CD4-positive, alpha-beta T cell (primary cell): ENCODE measurements around the gene FAM107B. TPM values are rescaled to one million over a fixed set of nuclear protein-coding genes. Genes with fewer than 3 reads are reported as not detected.

ENCODE experiments used
- ATAC-seq: fragments of 200-7000 bp; cut with Tn5 transposase; one replicate; pipeline ENCODE4 v1.10.0; 2022; ENCODE audit warnings: mild to moderate bottlenecking; ENCODE audit not compliant: poor library complexity
- CTCF ChIA-PET: fragments of 350-600 bp; sonication (Branson Sonifier 250); formaldehyde crosslinking; loops from one replicate; lab custom pipeline; 2021; ENCODE audit warnings: antibody characterized with exemption, inconsistent platforms; lab: Charles Lee
- POLR2A ChIA-PET: fragments of 350-600 bp; sonication (Branson Sonifier 250); formaldehyde crosslinking; loops from one replicate; lab custom pipeline; 2021; ENCODE audit warnings: antibody characterized with exemption, inconsistent platforms; lab: Charles Lee
- DNase-seq, 14 experiments: peaks; one replicate each; pipeline ENCODE4 v3.0.0-alpha.2; 2013 to 2020; ENCODE audit warnings: mixed read lengths in 2 of 14
- H3K27ac ChIP-seq, 2 donors: one replicate each; pipeline versions ENCODE4 v1.5.1 to v1.7.0; 2013; ENCODE audit warnings: low read length in 2 of 2, low read depth in 1 of 2, mild to moderate bottlenecking in 1 of 2
- H3K27me3 ChIP-seq, 2 experiments: 1 replicate in 1 of 2; 2 replicates in 1 of 2; pipeline versions ENCODE4 v1.6.1 to v1.7.0; 2013; ENCODE audit warnings: low read length in 2 of 2, control low read depth in 1 of 2, mild to moderate bottlenecking in 1 of 2, moderate library complexity in 1 of 2; ENCODE audit not compliant: insufficient read depth in 2 of 2, control insufficient read depth in 1 of 2
- H3K36me3 ChIP-seq: one replicate; pipeline ENCODE4 v1.6.1; 2013; ENCODE audit warnings: low read length, control low read depth; ENCODE audit not compliant: insufficient read depth
- H3K4me1 ChIP-seq: one replicate; pipeline ENCODE4 v1.6.1; 2013; ENCODE audit warnings: low read length, control low read depth; ENCODE audit not compliant: insufficient read depth
- H3K4me3 ChIP-seq: one replicate; pipeline ENCODE4 v1.5.1; 2013; ENCODE audit warnings: mild to moderate bottlenecking, low read length, moderate library complexity
- H3K9me3 ChIP-seq, 2 experiments: 1 replicate in 1 of 2; 2 replicates in 1 of 2; pipeline versions ENCODE4 v1.6.1 to v1.7.0; 2013; ENCODE audit warnings: low read length in 2 of 2, mild to moderate bottlenecking in 2 of 2, control low read depth in 1 of 2, moderate library complexity in 1 of 2; ENCODE audit not compliant: control insufficient read depth in 1 of 2, insufficient read depth in 1 of 2
- H3K27ac Mint-ChIP-seq: one replicate; pipeline ENCODE4 v1.8.0; 2020; ENCODE audit warnings: mixed read lengths
- H3K27me3 Mint-ChIP-seq: one replicate; pipeline ENCODE4 v1.8.0; 2021; ENCODE audit warnings: mixed read lengths
- H3K36me3 Mint-ChIP-seq: one replicate; pipeline ENCODE4 v1.8.0; 2021; ENCODE audit warnings: low read depth, mixed read lengths
- H3K4me1 Mint-ChIP-seq: one replicate; pipeline ENCODE4 v1.8.0; 2021; ENCODE audit warnings: low read depth, mixed read lengths
- H3K4me3 Mint-ChIP-seq: one replicate; pipeline ENCODE4 v1.8.0; 2020; ENCODE audit warnings: mild to moderate bottlenecking, mixed read lengths
- H3K9me3 Mint-ChIP-seq: one replicate; pipeline ENCODE4 v1.8.0; 2020; ENCODE audit warnings: mixed read lengths
- intact Hi-C, 2 experiments: fragments of 100-400 bp; cut with DNase I in 1 of 2; cut with micrococcal nuclease in 1 of 2; formaldehyde crosslinking; loops; one replicate each; pipeline versions ENCODE4 v1.15.1 to v1.9.0; 2023 to 2025; cut with DNase I, micrococcal nuclease
- total RNA-seq, 174 experiments: library from RNA in 2 of 174; stranded (reverse) in 2 of 174; gene quantifications; one replicate each; pipeline ENCODE4 v1.2.3 and lab custom pipeline; 2021 to 2026
- TF ChIP-seq, protein P1 (sequence below): fragments of 200-600 bp; IDR thresholded peaks from one replicate; pipeline ENCODE4 v1.8.0; 2022; ENCODE audit warnings: antibody characterized with exemption, mild to moderate bottlenecking

Gene FAM107B
- total RNA-seq, 2 experiments from 2014 or later: 261 to 262 TPM

- ATAC-seq: no peak
- intact Hi-C loops: no loop called here
- Mint-ChIP-seq H3K27ac (peak overlapping the region; percentile 50), H3K9me3 (no peaks in the 10 kb centered on the region), H3K27me3 (no peaks in the 10 kb centered on the region), H3K4me1 (peaks cover 19% of the 10 kb centered on the region), H3K4me3 (no peak overlapping the region), H3K36me3 (peaks cover 85% of the 10 kb centered on the region)
- no peak for DNase-seq
- POLR2A ChIA-PET: no interaction called here
- Histone ChIP-seq H3K36me3 (peaks cover 76% of the 10 kb centered on the region), H3K4me3 (no peak overlapping the region), H3K4me1 (peaks cover 7% of the 10 kb centered on the region), H3K9me3 (no peaks in the 10 kb centered on the region), H3K27me3 (no peaks in the 10 kb centered on the region), H3K27ac (no peak overlapping the region)
- CTCF ChIA-PET: no interaction called here
- TF ChIP-seq, protein P1, sequence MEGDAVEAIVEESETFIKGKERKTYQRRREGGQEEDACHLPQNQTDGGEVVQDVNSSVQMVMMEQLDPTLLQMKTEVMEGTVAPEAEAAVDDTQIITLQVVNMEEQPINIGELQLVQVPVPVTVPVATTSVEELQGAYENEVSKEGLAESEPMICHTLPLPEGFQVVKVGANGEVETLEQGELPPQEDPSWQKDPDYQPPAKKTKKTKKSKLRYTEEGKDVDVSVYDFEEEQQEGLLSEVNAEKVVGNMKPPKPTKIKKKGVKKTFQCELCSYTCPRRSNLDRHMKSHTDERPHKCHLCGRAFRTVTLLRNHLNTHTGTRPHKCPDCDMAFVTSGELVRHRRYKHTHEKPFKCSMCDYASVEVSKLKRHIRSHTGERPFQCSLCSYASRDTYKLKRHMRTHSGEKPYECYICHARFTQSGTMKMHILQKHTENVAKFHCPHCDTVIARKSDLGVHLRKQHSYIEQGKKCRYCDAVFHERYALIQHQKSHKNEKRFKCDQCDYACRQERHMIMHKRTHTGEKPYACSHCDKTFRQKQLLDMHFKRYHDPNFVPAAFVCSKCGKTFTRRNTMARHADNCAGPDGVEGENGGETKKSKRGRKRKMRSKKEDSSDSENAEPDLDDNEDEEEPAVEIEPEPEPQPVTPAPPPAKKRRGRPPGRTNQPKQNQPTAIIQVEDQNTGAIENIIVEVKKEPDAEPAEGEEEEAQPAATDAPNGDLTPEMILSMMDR: no peak
These were observed 254.9 kb downstream of the FAM107B start for GRCh38 chr10:14519785-14520184.

GRCh38 chr10:14518149-14518548 lies 256.5 kb downstream of the FAM107B start:
- intact Hi-C loops: no loop called here
- H3K27me3 Mint-ChIP-seq: no peaks in the 10 kb centered on the region
- ChIA-PET POLR2A (no interaction called here), CTCF (no interaction called here)
- Histone ChIP-seq H3K4me1 (no peaks in the 10 kb centered on the region), H3K9me3 (no peaks in the 10 kb centered on the region), H3K36me3 (peaks cover 66% of the 10 kb centered on the region), H3K27ac (no peak overlapping the region), H3K4me3 (no peak overlapping the region), H3K27me3 (no peaks in the 10 kb centered on the region)
- H3K4me1 Mint-ChIP-seq: peaks cover 4% of the 10 kb centered on the region
- ATAC-seq (no peak), DNase-seq (no peak)
- TF ChIP-seq, protein P1: no peak
- peaks cover 75% of the 10 kb centered on the region for H3K36me3 Mint-ChIP-seq
- no peak overlapping the region for H3K4me3 Mint-ChIP-seq
- H3K27ac Mint-ChIP-seq: peak overlapping the region; percentile 50
- no peaks in the 10 kb centered on the region for H3K9me3 Mint-ChIP-seq

DNA sequence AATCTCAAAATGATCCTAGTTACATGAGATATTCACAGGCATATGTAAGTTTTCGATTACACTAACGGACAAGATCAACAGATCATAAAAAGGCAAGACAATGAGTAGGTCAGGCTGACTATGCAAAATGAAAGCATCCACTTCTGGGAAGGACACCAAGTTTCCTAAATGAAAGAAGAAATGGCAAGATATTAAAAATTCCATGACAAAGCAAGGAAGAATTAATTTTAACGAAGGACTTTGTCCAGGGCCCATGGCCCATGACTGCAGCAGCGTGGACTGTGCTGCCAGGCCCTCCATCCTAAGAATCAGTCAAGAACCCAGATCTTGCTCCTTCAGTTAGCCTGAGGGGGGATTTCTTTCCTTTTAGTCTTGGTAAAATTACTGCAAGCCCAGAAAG lies 261.6 kb downstream of the FAM107B start:
- TF ChIP-seq, protein P1: no peak
- H3K27me3 Mint-ChIP-seq: no peaks in the 10 kb centered on the region
- H3K27ac Mint-ChIP-seq: no peak overlapping the region
- ATAC-seq (no peak), DNase-seq (no peak)
- ChIA-PET POLR2A (no interaction called here), CTCF (no interaction called here)
- Histone ChIP-seq H3K4me1 (peaks cover 5% of the 10 kb centered on the region), H3K27me3 (no peaks in the 10 kb centered on the region), H3K4me3 (no peak overlapping the region), H3K36me3 (peaks cover 41% of the 10 kb centered on the region), H3K9me3 (peaks cover 0 to 8% of the 10 kb centered on the region in 2 experiments), H3K27ac (no peak overlapping the region)
- no peak overlapping the region for H3K4me3 Mint-ChIP-seq
- intact Hi-C loops: no loop called here
- peaks cover 70% of the 10 kb centered on the region for H3K36me3 Mint-ChIP-seq
- peaks cover 8% of the 10 kb centered on the region for H3K9me3 Mint-ChIP-seq
- H3K4me1 Mint-ChIP-seq: peaks cover 12% of the 10 kb centered on the region
